Fibroblast of lung (primary cell): ENCODE measurements around the gene MRPL45. TPM values are rescaled to one million over a fixed set of nuclear protein-coding genes. Genes with fewer than 3 reads are reported as not detected.

Experiments
- DNase-seq, 2 donors: peaks; one replicate each; pipeline versions ENCODE4 v3.0.0 to v3.0.0-alpha.2; 2010; ENCODE audit warnings: low read depth in 2 of 2
- H2AFZ ChIP-seq: 2 replicates; pipeline ENCODE4 v1.5.1; 2012; ENCODE audit warnings: low read length, control low read depth, inconsistent platforms
- H3K27ac ChIP-seq: 2 replicates; pipeline ENCODE4 v1.5.1; 2011; ENCODE audit warnings: low read length, control low read depth; ENCODE audit not compliant: insufficient read depth
- H3K27me3 ChIP-seq: 2 replicates; pipeline ENCODE4 v1.5.1; 2011; ENCODE audit warnings: mild to moderate bottlenecking, low read length; ENCODE audit not compliant: control insufficient read depth, insufficient read depth
- H3K36me3 ChIP-seq: 2 replicates; pipeline ENCODE4 v1.5.1; 2011; ENCODE audit warnings: low read length; ENCODE audit not compliant: control insufficient read depth, insufficient read depth
- H3K4me1 ChIP-seq: 2 replicates; pipeline ENCODE4 v1.5.1; 2011; ENCODE audit warnings: low read length; ENCODE audit not compliant: control insufficient read depth, insufficient read depth; ENCODE audit errors: extremely low read depth
- H3K4me2 ChIP-seq: 2 replicates; pipeline ENCODE4 v1.5.1; 2011; ENCODE audit warnings: low read length, control low read depth; ENCODE audit not compliant: insufficient read depth; ENCODE audit errors: extremely low read depth
- H3K4me3 ChIP-seq, 4 experiments: fragments of 200-600 bp in 1 of 4; sonication (generic) in 1 of 4; replicated peaks in 1 of 4; 2 replicates each; pipeline ENCODE4 v1.5.1; 2011 to 2016; ENCODE audit warnings: low read length in 4 of 4, low read depth in 3 of 4, mild to moderate bottlenecking in 3 of 4, control low read depth in 2 of 4, inconsistent platforms in 1 of 4, mixed read lengths in 1 of 4; ENCODE audit not compliant: insufficient read depth in 1 of 4; ENCODE audit errors: control extremely low read depth in 1 of 4
- H3K79me2 ChIP-seq: 2 replicates; pipeline ENCODE4 v1.5.1; 2012; ENCODE audit warnings: mild to moderate bottlenecking, low read length, inconsistent platforms; ENCODE audit not compliant: control insufficient read depth, insufficient read depth
- H3K9ac ChIP-seq: 2 replicates; pipeline ENCODE4 v1.5.1; 2011; ENCODE audit warnings: mild to moderate bottlenecking, low read length, control low read depth; ENCODE audit not compliant: insufficient read depth
- H3K9me3 ChIP-seq: 2 replicates; pipeline ENCODE4 v1.5.1; 2012; ENCODE audit warnings: low read depth, low read length; ENCODE audit not compliant: control insufficient read depth, insufficient read depth
- H4K20me1 ChIP-seq: 2 replicates; pipeline ENCODE4 v1.5.1; 2011; ENCODE audit warnings: low read length; ENCODE audit not compliant: control insufficient read depth, insufficient read depth; ENCODE audit errors: extremely low read depth
- EZH2 ChIP-seq: IDR thresholded peaks from 2 replicates; pipeline ENCODE4 v1.5.1; 2012; ENCODE audit warnings: low read length, control low read depth, mild to moderate bottlenecking; ENCODE audit errors: missing control alignments
- polyA plus RNA-seq, 2 donors: library from polyadenylated mRNA; depleted of rRNA in 1 of 2; stranded (reverse) in 1 of 2; unstranded in 1 of 2; fragments of >200 nt; gene quantifications; 2 replicates each; pipeline ENCODE4 v1.2.1, GENCODE V29; 2011 to 2012; ENCODE audit warnings: missing spikeins in 1 of 2
- total RNA-seq: library from RNA; depleted of rRNA; stranded (reverse); fragments of >200 nt; gene quantifications from 2 replicates; pipeline ENCODE4 v1.2.1, GENCODE V29; 2014
- TF ChIP-seq, protein P1 (sequence below), 2 donors: IDR thresholded peaks in 1 of 2; conservative IDR thresholded peaks in 1 of 2; 1 replicate in 1 of 2; 2 replicates in 1 of 2; pipeline ENCODE4 v1.5.1; 2011 to 2012; ENCODE audit warnings: low read length in 2 of 2, control low read depth in 1 of 2, inconsistent platforms in 1 of 2, low read depth in 1 of 2, mild to moderate bottlenecking in 1 of 2

Gene MRPL45
- total and polyA plus RNA-seq, 2 donors (not counting 1 experiment from before 2014, with no cell fraction given) = 34.7 to 56.1 TPM

DNA sequence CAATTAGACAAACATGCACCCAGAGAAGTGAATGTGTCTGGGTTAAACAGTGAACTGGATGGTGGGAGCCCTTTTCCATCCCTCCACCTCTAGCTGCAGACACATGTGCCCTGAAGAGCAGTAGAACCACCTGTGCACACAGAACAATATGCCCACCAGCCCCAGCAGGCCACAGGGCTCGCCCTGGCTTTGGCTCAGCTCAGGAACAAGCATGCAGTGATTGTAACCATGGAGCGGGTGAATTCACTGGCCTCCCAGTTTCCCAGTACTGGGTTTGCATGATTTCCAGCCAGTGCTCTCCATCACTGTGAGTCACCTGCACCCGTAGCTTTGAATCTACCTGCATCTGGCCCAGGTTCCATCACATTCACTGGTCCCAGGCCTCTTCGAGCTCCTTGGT lies 41.6 kb downstream of the MRPL45 start:
- Histone ChIP-seq H3K27ac (no peak overlapping the region), H4K20me1 (no peaks in the 10 kb centered on the region), H3K9ac (no peak overlapping the region), H3K4me3 (no peak overlapping the region), H3K36me3 (no peaks in the 10 kb centered on the region), H3K27me3 (peaks cover 31% of the 10 kb centered on the region), H3K4me2 (no peak overlapping the region), H3K4me1 (no peaks in the 10 kb centered on the region), H2AFZ (no peak overlapping the region), H3K79me2 (no peaks in the 10 kb centered on the region), H3K9me3 (no peaks in the 10 kb centered on the region)
- DNase-seq = no peak
- TF ChIP-seq EZH2 = no peak
- TF ChIP-seq, protein P1, sequence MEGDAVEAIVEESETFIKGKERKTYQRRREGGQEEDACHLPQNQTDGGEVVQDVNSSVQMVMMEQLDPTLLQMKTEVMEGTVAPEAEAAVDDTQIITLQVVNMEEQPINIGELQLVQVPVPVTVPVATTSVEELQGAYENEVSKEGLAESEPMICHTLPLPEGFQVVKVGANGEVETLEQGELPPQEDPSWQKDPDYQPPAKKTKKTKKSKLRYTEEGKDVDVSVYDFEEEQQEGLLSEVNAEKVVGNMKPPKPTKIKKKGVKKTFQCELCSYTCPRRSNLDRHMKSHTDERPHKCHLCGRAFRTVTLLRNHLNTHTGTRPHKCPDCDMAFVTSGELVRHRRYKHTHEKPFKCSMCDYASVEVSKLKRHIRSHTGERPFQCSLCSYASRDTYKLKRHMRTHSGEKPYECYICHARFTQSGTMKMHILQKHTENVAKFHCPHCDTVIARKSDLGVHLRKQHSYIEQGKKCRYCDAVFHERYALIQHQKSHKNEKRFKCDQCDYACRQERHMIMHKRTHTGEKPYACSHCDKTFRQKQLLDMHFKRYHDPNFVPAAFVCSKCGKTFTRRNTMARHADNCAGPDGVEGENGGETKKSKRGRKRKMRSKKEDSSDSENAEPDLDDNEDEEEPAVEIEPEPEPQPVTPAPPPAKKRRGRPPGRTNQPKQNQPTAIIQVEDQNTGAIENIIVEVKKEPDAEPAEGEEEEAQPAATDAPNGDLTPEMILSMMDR (conservative IDR thresholded peaks at IDR 0.05 in 1 of 2, IDR thresholded peaks at IDR 0.05 in 1 of 2; ENCODE audit: low read depth in 1 of 2, low read length in 2 of 2) = no peak

DNA sequence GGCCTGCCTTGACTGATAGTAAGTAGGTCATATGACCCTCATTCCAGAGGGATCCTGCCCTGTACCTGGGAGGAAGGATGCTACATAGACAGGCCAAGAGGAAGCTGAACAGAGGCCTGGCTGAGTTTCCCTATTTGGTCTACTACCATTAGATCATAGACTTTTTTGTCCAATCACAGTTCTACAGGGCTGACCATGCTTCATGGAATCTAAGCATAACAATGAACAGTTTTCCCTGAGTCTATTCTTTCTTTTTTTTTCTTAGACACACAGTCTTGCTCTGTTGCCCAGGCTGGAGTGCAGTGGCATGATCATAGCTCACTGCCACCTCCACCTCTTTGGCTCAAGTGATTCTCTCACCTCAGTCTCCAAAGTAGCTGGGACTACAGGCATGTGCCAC lies 42.9 kb downstream of the MRPL45 start:
- no peaks in the 10 kb centered on the region for H3K36me3 ChIP-seq
- H3K27ac ChIP-seq = no peak overlapping the region
- H3K9ac ChIP-seq = no peak overlapping the region
- no peak overlapping the region for H3K4me2 ChIP-seq
- no peaks in the 10 kb centered on the region for H3K79me2 ChIP-seq
- no peak overlapping the region for H3K4me3 ChIP-seq
- H3K4me1 ChIP-seq = no peaks in the 10 kb centered on the region
- DNase-seq = peak in 1 of 2 donors; percentile 13
- no peaks in the 10 kb centered on the region for H4K20me1 ChIP-seq
- no peak overlapping the region for H2AFZ ChIP-seq
- TF ChIP-seq, protein P1 (conservative IDR thresholded peaks at IDR 0.05 in 1 of 2, IDR thresholded peaks at IDR 0.05 in 1 of 2; ENCODE audit: low read depth in 1 of 2, low read length in 2 of 2) = no peak
- no peak for TF ChIP-seq EZH2
- peaks cover 32% of the 10 kb centered on the region for H3K27me3 ChIP-seq
- H3K9me3 ChIP-seq = no peaks in the 10 kb centered on the region

DNA sequence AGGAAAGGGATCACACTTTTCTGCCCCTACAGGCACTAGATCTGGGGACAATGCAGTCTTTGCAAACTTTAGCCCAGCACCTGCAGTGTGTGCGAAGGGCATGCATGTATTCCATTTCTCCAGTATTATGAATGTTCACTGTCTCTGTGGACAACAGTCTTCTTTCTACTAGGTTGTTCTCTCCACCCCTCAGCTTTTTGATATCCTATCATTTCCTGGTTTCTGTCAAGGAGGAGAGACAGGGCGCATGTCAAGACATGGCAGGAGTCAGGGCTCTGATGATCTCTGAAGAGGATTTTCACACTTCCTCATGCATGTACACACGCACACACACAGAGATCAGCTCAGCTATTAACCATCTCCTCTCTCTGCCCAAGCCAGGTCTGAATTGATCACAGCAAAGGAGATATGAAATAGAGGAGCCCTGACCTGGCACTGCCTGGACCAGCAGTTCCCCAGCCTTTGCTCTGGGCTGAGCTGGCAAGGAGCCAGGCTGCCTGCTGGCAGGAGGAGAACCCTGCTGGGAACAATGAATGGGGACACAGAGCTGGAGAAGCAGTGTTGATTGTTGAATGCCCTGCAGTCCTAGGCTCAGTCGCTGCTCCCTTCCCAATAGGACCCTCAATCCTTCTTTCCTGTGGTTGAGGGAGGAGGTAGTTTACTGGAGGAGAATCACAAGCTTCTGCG lies 44.2 kb downstream of the MRPL45 start:
- Histone ChIP-seq H2AFZ (no peak overlapping the region), H3K36me3 (no peaks in the 10 kb centered on the region), H3K4me1 (no peaks in the 10 kb centered on the region), H3K79me2 (no peaks in the 10 kb centered on the region), H3K27ac (no peak overlapping the region), H3K4me3 (no peak overlapping the region), H3K4me2 (no peak overlapping the region), H3K9me3 (no peaks in the 10 kb centered on the region), H3K27me3 (peaks cover 29% of the 10 kb centered on the region), H4K20me1 (no peaks in the 10 kb centered on the region), H3K9ac (no peak overlapping the region)
- TF ChIP-seq, protein P1 (conservative IDR thresholded peaks at IDR 0.05 in 1 of 2, IDR thresholded peaks at IDR 0.05 in 1 of 2; ENCODE audit: low read depth in 1 of 2, low read length in 2 of 2) = no peak
- TF ChIP-seq EZH2 = no peak
- no peak for DNase-seq
